Lower leg skin (tissue), 3 donors: ENCODE measurements around the gene CGB1.

Experiments used
- POLR2A ChIP-seq, 2 donors: fragments of 450-650 bp; IDR thresholded peaks; one replicate each; pipeline ENCODE4 v1.6.1; 2016 to 2017; ENCODE audit warnings: antibody characterized with exemption in 2 of 2, mild to moderate bottlenecking in 1 of 2, moderate library complexity in 1 of 2
- TF ChIP-seq, protein P1 (sequence below), 3 donors: fragments of 450-650 bp; IDR thresholded peaks; one replicate each; pipeline ENCODE4 v1.5.1; 2016; ENCODE audit warnings: antibody characterized with exemption in 3 of 3, mild to moderate bottlenecking in 3 of 3, moderate library complexity in 2 of 3

DNA sequence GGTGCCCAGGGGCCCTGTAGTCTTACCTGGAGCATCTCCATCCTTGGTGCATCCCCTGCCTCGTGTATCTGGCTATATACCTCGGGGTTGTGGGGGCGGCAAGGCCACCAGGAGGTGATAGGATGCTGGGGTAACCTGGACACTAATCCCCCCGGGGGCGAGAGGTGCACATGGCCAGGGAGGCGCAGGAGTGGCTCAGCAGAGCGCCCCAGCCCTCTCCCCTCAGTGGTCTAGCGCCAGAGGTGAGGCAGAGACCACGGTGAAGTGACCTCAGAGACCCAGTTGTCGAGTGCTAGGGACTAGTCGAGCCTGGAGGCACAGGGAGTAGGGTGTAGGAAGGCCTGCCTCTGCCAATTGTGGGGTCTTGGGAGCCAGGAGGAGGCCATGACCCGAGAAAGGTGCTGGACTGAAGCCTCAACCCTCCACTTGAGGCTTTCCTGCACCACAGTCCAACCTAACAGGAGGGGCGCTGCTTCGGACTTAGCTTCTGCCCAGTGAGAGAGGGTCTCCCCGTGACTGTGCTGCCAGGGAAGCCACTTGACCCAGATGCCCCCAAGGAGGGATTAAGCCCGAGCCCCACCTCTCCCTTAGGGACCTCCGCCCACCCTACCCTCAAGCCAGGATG is 19.5 kb downstream of the CGB1 start, which contains the start of gene LHB:
- TF ChIP-seq, protein P1, sequence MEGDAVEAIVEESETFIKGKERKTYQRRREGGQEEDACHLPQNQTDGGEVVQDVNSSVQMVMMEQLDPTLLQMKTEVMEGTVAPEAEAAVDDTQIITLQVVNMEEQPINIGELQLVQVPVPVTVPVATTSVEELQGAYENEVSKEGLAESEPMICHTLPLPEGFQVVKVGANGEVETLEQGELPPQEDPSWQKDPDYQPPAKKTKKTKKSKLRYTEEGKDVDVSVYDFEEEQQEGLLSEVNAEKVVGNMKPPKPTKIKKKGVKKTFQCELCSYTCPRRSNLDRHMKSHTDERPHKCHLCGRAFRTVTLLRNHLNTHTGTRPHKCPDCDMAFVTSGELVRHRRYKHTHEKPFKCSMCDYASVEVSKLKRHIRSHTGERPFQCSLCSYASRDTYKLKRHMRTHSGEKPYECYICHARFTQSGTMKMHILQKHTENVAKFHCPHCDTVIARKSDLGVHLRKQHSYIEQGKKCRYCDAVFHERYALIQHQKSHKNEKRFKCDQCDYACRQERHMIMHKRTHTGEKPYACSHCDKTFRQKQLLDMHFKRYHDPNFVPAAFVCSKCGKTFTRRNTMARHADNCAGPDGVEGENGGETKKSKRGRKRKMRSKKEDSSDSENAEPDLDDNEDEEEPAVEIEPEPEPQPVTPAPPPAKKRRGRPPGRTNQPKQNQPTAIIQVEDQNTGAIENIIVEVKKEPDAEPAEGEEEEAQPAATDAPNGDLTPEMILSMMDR (IDR thresholded peaks at IDR 0.05) = no peak
- TF ChIP-seq POLR2A (IDR thresholded peaks at IDR 0.05) = no peak
